Neural progenitor cell (in vitro differentiated cells): ENCODE data around the gene GPR68.

Experiments used
- EZH2 ChIP-seq: fragments of 200-600 bp; sonication (generic); IDR thresholded peaks from 2 replicates; pipeline ENCODE4 v1.6.1; 2017; ENCODE audit warnings: antibody characterized with exemption, mild to moderate bottlenecking, moderate library complexity
- TF ChIP-seq, protein P1 (sequence below): fragments of 200-600 bp; sonication (generic); IDR thresholded peaks from 2 replicates; pipeline ENCODE4 v1.5.1; 2017; ENCODE audit warnings: antibody characterized with exemption, mild to moderate bottlenecking

GRCh38 chr14:91190853-91191252 is 53.7 kb downstream of the GPR68 start:
- TF ChIP-seq, protein P1, sequence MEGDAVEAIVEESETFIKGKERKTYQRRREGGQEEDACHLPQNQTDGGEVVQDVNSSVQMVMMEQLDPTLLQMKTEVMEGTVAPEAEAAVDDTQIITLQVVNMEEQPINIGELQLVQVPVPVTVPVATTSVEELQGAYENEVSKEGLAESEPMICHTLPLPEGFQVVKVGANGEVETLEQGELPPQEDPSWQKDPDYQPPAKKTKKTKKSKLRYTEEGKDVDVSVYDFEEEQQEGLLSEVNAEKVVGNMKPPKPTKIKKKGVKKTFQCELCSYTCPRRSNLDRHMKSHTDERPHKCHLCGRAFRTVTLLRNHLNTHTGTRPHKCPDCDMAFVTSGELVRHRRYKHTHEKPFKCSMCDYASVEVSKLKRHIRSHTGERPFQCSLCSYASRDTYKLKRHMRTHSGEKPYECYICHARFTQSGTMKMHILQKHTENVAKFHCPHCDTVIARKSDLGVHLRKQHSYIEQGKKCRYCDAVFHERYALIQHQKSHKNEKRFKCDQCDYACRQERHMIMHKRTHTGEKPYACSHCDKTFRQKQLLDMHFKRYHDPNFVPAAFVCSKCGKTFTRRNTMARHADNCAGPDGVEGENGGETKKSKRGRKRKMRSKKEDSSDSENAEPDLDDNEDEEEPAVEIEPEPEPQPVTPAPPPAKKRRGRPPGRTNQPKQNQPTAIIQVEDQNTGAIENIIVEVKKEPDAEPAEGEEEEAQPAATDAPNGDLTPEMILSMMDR, result no peak
- TF ChIP-seq EZH2, result no peak
